HEK293T (cell line): Measurements from ENCODE around the gene CADM2.

Experiments
- BHLHE40 ChIP-seq: fragments of 450-650 bp; IDR thresholded peaks from 2 replicates; pipeline ENCODE4 v1.6.1; 2016; ENCODE audit warnings: mild to moderate bottlenecking, moderate library complexity, borderline replicate concordance
- ELF4 ChIP-seq: fragments of 450-650 bp; IDR thresholded peaks from 2 replicates; pipeline ENCODE4 v1.6.1; 2017; ENCODE audit warnings: antibody characterized with exemption
- FOXK2 ChIP-seq: fragments of 450-650 bp; IDR thresholded peaks from 2 replicates; pipeline ENCODE4 v1.6.1; 2016; ENCODE audit warnings: mild to moderate bottlenecking
- HDGF ChIP-seq: fragments of 450-650 bp; IDR thresholded peaks from 2 replicates; pipeline ENCODE4 v1.6.1; 2017; ENCODE audit warnings: antibody characterized with exemption, borderline replicate concordance
- LEF1 ChIP-seq: fragments of 450-650 bp; IDR thresholded peaks from 2 replicates; pipeline ENCODE4 v1.6.1; 2017; ENCODE audit warnings: mild to moderate bottlenecking, borderline replicate concordance
- NFRKB ChIP-seq: fragments of 450-650 bp; IDR thresholded peaks from 2 replicates; pipeline ENCODE4 v1.6.1; 2016; ENCODE audit warnings: mild to moderate bottlenecking, moderate library complexity
- SP1 ChIP-seq: fragments of 450-650 bp; IDR thresholded peaks from 2 replicates; pipeline ENCODE4 v1.6.1; 2017
- SUZ12 ChIP-seq: fragments of 450-650 bp; IDR thresholded peaks from 2 replicates; pipeline ENCODE4 v1.6.1; 2016; ENCODE audit warnings: mild to moderate bottlenecking
- TARDBP ChIP-seq: fragments of 450-650 bp; IDR thresholded peaks from 2 replicates; pipeline ENCODE4 v1.6.1; 2016
- TF ChIP-seq, protein P1 (sequence below): fragments of 450-650 bp; IDR thresholded peaks from 2 replicates; pipeline ENCODE4 v1.6.1; 2016

DNA sequence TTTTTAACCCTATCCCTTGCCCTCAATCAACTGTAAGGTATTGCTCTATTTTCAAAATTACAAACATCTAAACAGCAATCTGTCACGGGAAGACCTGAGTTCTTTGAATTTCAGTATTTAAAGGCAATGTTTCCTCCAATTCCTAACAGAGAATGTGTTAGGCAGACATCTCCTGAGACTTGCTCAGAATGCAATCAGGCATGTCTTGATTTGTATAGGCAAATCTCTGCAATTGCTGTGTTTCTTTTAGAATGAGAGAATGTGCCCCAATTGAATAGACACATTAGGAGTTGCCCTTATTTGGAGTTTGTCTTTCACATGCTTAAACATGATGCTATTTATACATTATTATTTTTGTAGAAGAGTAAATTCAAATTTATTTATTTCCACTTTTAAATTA, 205.6 kb downstream of the CADM2 start:
- TF ChIP-seq, protein P1, sequence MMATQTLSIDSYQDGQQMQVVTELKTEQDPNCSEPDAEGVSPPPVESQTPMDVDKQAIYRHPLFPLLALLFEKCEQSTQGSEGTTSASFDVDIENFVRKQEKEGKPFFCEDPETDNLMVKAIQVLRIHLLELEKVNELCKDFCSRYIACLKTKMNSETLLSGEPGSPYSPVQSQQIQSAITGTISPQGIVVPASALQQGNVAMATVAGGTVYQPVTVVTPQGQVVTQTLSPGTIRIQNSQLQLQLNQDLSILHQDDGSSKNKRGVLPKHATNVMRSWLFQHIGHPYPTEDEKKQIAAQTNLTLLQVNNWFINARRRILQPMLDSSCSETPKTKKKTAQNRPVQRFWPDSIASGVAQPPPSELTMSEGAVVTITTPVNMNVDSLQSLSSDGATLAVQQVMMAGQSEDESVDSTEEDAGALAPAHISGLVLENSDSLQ, result no peak
- TF ChIP-seq SP1 (no peak), HDGF (no peak), LEF1 (no peak), NFRKB (no peak), FOXK2 (no peak), ELF4 (no peak), TARDBP (no peak), SUZ12 (no peak), BHLHE40 (no peak)
